GM12873 (cell line): ENCODE data around the gene ZSWIM3.

Experiments used
- TF ChIP-seq, protein P1 (sequence below): IDR thresholded peaks from 2 replicates; pipeline ENCODE4 v1.5.1; 2012; ENCODE audit warnings: low read depth, mild to moderate bottlenecking, moderate library complexity, low read length, control low read depth; ENCODE audit not compliant: insufficient read depth; ENCODE audit errors: missing control alignments

The ZSWIM3 gene

DNA sequence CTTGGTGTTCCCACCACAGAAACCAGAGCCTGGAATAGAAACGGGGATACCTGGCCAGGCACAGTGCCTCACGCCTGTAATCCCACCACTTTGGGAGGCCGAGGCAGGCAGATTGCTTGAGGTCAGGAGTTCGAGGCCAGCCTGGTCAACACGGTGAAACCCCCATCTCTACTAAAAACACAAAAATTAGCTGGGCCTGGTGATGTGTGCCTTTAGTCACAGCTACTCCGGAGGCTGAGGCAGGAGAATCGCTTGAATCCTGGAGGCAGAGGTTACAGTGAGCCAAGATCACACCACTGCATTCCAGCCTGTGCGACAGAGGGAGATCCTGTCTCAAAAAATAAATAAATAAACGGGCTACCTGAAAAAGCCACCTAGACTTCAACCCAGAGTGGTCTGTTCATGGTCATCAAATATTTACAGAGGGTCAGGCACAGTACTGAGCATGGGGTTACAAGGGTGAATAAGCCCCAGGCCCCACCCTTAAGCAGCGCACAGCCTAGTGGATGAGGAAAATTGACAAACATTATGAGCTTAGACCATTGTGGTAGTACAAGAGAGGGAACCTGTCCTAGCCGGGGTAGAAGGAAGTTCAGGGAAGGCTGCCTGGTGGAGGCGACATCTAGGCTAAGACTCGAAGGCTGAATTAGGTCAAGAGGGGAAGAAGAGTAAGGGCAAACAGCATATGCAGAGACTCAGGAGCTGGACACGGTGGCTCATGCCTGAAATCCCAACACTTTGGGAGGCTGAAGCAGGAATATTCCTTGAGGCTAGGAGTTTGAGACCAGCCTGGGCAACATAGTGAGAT is 69.9 kb downstream of the ZSWIM3 start:
- TF ChIP-seq, protein P1, sequence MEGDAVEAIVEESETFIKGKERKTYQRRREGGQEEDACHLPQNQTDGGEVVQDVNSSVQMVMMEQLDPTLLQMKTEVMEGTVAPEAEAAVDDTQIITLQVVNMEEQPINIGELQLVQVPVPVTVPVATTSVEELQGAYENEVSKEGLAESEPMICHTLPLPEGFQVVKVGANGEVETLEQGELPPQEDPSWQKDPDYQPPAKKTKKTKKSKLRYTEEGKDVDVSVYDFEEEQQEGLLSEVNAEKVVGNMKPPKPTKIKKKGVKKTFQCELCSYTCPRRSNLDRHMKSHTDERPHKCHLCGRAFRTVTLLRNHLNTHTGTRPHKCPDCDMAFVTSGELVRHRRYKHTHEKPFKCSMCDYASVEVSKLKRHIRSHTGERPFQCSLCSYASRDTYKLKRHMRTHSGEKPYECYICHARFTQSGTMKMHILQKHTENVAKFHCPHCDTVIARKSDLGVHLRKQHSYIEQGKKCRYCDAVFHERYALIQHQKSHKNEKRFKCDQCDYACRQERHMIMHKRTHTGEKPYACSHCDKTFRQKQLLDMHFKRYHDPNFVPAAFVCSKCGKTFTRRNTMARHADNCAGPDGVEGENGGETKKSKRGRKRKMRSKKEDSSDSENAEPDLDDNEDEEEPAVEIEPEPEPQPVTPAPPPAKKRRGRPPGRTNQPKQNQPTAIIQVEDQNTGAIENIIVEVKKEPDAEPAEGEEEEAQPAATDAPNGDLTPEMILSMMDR = no peak
